HG03139 (cell line): ENCODE measurements around the gene BFSP2.
"Not testable (repeated sequence)": the region's sequence is repeated elsewhere in the genome, so short reads cannot be mapped to it uniquely, and the experiment has no call there.

Experiments
- ATAC-seq: cut with Tn5 transposase; IDR thresholded peaks from one replicate; pipeline ENCODE4 v1.9.1; 2021; ENCODE audit not compliant: unreplicated experiment

BFSP2 gene

GRCh38 chr3:133475245-133476010, 75.6 kb downstream of the BFSP2 start:
- peak; percentile 51 for ATAC-seq

GRCh38 chr3:133476971-133477375, 77.1 kb downstream of the BFSP2 start:
- no peak for ATAC-seq

GRCh38 chr3:133477487-133477886, 77.6 kb downstream of the BFSP2 start:
- peak; percentile 34 for ATAC-seq

GRCh38 chr3:133478624-133479023, 78.8 kb downstream of the BFSP2 start:
- no peak for ATAC-seq

- ATAC-seq = no peak
Observed at GRCh38 chr3:133479401-133479800, 79.5 kb downstream of the BFSP2 start.

- peak; percentile 57 for ATAC-seq
Observed at GRCh38 chr3:133479895-133480669, 80.2 kb downstream of the BFSP2 start.

GRCh38 chr3:133482474-133482873, 82.6 kb downstream of the BFSP2 start:
- not testable (repeated sequence) for ATAC-seq

- no peak for ATAC-seq
Observed at GRCh38 chr3:133486658-133487057, 86.8 kb downstream of the BFSP2 start.

GRCh38 chr3:133487204-133487603, 87.3 kb downstream of the BFSP2 start:
- ATAC-seq = no peak

GRCh38 chr3:133487920-133488540, 88.2 kb downstream of the BFSP2 start:
- no peak for ATAC-seq

GRCh38 chr3:133488785-133489367, 89.0 kb downstream of the BFSP2 start:
- no peak for ATAC-seq

- ATAC-seq = no peak
Observed at GRCh38 chr3:133489466-133490085, 89.7 kb downstream of the BFSP2 start.

GRCh38 chr3:133490468-133491351, 90.9 kb downstream of the BFSP2 start:
- ATAC-seq = peak; percentile 89

GRCh38 chr3:133491481-133492059, 91.7 kb downstream of the BFSP2 start:
- ATAC-seq = peak; percentile 8

- no peak for ATAC-seq
Observed at GRCh38 chr3:133492159-133492741, 92.4 kb downstream of the BFSP2 start.

- ATAC-seq = no peak
Observed at GRCh38 chr3:133494469-133494868, 94.6 kb downstream of the BFSP2 start.

GRCh38 chr3:133502542-133502941, 102.7 kb downstream of the BFSP2 start:
- ATAC-seq = not testable (repeated sequence)

- ATAC-seq = no peak
Observed at GRCh38 chr3:133503409-133503808, 103.6 kb downstream of the BFSP2 start.

- ATAC-seq = no peak
Observed at GRCh38 chr3:133504736-133505135, 104.9 kb downstream of the BFSP2 start.
